Measurements from ENCODE around the gene KDM3B.

- TF ChIP-seq CTCF (IDR thresholded peaks at IDR 0.05; ENCODE audit: low read depth, low read length, poor library complexity, severe bottlenecking), result no peak
- TF ChIP-seq EZH2phosphoT487 (IDR thresholded peaks at IDR 0.05; ENCODE audit: borderline replicate concordance, low read length), result no peak
These were observed 111.0 kb downstream of the KDM3B start for GRCh38 chr5:138463419-138464007.
